Thyroid gland (tissue), 4 donors: ENCODE results near the gene TBC1D1.

Experiments
- POLR2A ChIP-seq, 2 donors: fragments of 450-650 bp; IDR thresholded peaks; one replicate each; pipeline ENCODE4 v1.6.1; 2017; ENCODE audit warnings: antibody characterized with exemption in 2 of 2, mild to moderate bottlenecking in 2 of 2, moderate library complexity in 1 of 2
- TF ChIP-seq, protein P1 (sequence below), 6 experiments: fragments of 200-600 bp in 3 of 6; fragments of 450-650 bp in 3 of 6; sonication (generic) in 3 of 6; IDR thresholded peaks; one replicate each; pipeline ENCODE4 v1.5.1; 2016 to 2019; ENCODE audit warnings: antibody characterized with exemption in 6 of 6, mild to moderate bottlenecking in 2 of 6, inconsistent platforms in 1 of 6, moderate library complexity in 1 of 6

DNA sequence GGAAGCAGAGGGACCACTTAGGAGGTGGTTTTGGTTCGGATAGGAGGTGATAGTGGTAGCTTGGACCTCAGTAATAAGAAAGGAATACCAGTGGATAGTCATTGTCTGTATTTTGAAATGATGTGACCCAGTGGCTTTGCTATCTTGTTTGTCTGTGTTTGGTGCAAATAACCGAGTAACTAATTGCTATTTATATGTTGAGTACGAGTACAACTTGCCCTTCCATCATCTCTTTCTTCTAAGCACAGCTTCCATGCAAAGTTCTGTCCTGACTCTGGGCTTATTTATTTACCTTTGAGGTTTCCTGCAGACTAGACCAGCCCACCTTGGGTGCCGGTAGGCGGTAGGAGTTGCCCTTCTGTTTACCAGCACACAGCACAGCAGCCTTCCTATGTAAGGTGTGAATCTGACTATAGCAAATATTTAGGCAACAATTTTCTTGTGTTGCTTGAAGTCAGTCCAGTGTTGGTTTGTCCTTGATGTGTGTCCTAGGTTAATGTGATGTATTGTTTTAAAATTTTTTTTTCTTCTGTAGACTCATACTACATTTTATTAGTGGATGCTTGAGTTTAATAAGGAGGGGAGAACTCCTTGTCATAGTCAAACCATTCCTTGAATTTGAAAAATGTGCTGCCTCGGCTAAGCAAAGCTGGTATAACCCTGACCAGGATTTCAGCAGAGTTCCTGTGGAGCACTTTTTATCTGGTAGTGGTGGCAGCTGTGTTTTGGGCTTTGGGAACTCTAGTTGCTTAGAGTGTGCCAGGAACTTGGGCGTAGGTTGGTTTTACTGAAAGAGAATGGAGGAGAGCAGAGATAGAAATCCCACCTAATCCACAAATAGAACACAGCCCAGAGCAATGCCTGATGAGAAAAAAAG, 91.2 kb downstream of the TBC1D1 start:
- TF ChIP-seq, protein P1, sequence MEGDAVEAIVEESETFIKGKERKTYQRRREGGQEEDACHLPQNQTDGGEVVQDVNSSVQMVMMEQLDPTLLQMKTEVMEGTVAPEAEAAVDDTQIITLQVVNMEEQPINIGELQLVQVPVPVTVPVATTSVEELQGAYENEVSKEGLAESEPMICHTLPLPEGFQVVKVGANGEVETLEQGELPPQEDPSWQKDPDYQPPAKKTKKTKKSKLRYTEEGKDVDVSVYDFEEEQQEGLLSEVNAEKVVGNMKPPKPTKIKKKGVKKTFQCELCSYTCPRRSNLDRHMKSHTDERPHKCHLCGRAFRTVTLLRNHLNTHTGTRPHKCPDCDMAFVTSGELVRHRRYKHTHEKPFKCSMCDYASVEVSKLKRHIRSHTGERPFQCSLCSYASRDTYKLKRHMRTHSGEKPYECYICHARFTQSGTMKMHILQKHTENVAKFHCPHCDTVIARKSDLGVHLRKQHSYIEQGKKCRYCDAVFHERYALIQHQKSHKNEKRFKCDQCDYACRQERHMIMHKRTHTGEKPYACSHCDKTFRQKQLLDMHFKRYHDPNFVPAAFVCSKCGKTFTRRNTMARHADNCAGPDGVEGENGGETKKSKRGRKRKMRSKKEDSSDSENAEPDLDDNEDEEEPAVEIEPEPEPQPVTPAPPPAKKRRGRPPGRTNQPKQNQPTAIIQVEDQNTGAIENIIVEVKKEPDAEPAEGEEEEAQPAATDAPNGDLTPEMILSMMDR (IDR thresholded peaks at IDR 0.05), result no peak
- no peak for TF ChIP-seq POLR2A (IDR thresholded peaks at IDR 0.05)
